Caco-2 (cell line): ENCODE measurements around the gene CISH. TPM values are rescaled to one million over a fixed set of nuclear protein-coding genes. Genes with fewer than 3 reads are reported as not detected.

Experiments used
- BruUV-seq: library from RNA; stranded (reverse); fragments of 400-500 nt; replicated peaks from 2 replicates; lab custom pipeline; 2021; lab: Mats Ljungman, UMichigan
- CTCF ChIA-PET: fragments of 300-600 bp; sonication (Branson Sonifier 250); formaldehyde crosslinking; loops from one replicate; lab custom pipeline; 2022; ENCODE audit warnings: antibody characterized with exemption; lab: Charles Lee
- POLR2A ChIA-PET: fragments of 300-600 bp; sonication (Branson Sonifier 250); formaldehyde crosslinking; loops from one replicate; lab custom pipeline; 2022; ENCODE audit warnings: antibody characterized with exemption; lab: Charles Lee
- DNase-seq, 2 experiments: peaks; one replicate each; pipeline versions ENCODE4 v3.0.0 to v3.0.0-alpha.2; 2020 to 2022
- H3K27me3 ChIP-seq: replicated peaks from 2 replicates; pipeline ENCODE4 v1.6.0; 2011; ENCODE audit warnings: low read length; ENCODE audit not compliant: control insufficient read depth, insufficient read depth
- H3K36me3 ChIP-seq: 2 replicates; pipeline ENCODE4 v1.5.1; 2011; ENCODE audit warnings: low read length; ENCODE audit not compliant: control insufficient read depth, insufficient read depth
- H3K4me1 ChIP-seq: fragments of 250-450 bp; sonication (Bioruptor Pico); 2 replicates; pipeline ENCODE4 v1.5.1; 2020; ENCODE audit warnings: mild to moderate bottlenecking
- H3K4me3 ChIP-seq: 2 replicates; pipeline ENCODE4 v1.5.1; 2011; ENCODE audit warnings: low read depth, mild to moderate bottlenecking, control low read depth, low read length
- H3K9me3 ChIP-seq: fragments of 250-450 bp; sonication (Bioruptor Pico); 2 replicates; pipeline ENCODE4 v1.5.1; 2020; ENCODE audit warnings: mild to moderate bottlenecking, moderate library complexity
- H3K27ac Mint-ChIP-seq: one replicate; pipeline ENCODE4 v1.8.0; 2022; ENCODE audit warnings: mixed read lengths; ENCODE audit not compliant: unreplicated experiment
- H3K27me3 Mint-ChIP-seq: one replicate; pipeline ENCODE4 v1.8.0; 2022; ENCODE audit warnings: mixed read lengths; ENCODE audit not compliant: insufficient read depth, unreplicated experiment
- H3K36me3 Mint-ChIP-seq: one replicate; pipeline ENCODE4 v1.8.0; 2022; ENCODE audit warnings: mild to moderate bottlenecking, mixed read lengths; ENCODE audit not compliant: insufficient read depth, unreplicated experiment
- H3K4me1 Mint-ChIP-seq: one replicate; pipeline ENCODE4 v1.8.0; 2022; ENCODE audit warnings: low read depth, mixed read lengths; ENCODE audit not compliant: unreplicated experiment
- H3K4me3 Mint-ChIP-seq: one replicate; pipeline ENCODE4 v1.8.0; 2022; ENCODE audit warnings: mild to moderate bottlenecking, moderate library complexity, mixed read lengths; ENCODE audit not compliant: unreplicated experiment
- H3K9me3 Mint-ChIP-seq: one replicate; pipeline ENCODE4 v1.8.0; 2022; ENCODE audit warnings: mixed read lengths; ENCODE audit not compliant: unreplicated experiment
- CTCF ChIP-seq, 2 experiments: fragments of 200-600 bp in 1 of 2; IDR thresholded peaks; 1 replicate in 1 of 2; 2 replicates in 1 of 2; pipeline versions ENCODE4 v1.5.1 to v1.8.0; 2011 to 2022; ENCODE audit warnings: antibody characterized with exemption in 1 of 2, control low read depth in 1 of 2, inconsistent platforms in 1 of 2, low read depth in 1 of 2, low read length in 1 of 2, mild to moderate bottlenecking in 1 of 2, moderate library complexity in 1 of 2; ENCODE audit not compliant: insufficient read depth in 1 of 2, severe bottlenecking in 1 of 2, unreplicated experiment in 1 of 2
- intact Hi-C: fragments of 100-400 bp; cut with micrococcal nuclease; formaldehyde crosslinking; loops from one replicate; pipeline ENCODE4 v1.10.0; 2022; ENCODE audit not compliant: unreplicated experiment
- total RNA-seq: library from RNA; stranded (reverse); gene quantifications from 2 replicates; pipeline ENCODE4 v1.2.3, GENCODE V29; 2022

CISH gene
- total RNA-seq, 1 experiment from 2014 or later = 2.9 TPM

- POLR2A ChIA-PET = no interaction called here
- BruUV-seq = no TSS peak
- no peaks in the 10 kb centered on the region for H3K36me3 ChIP-seq
These were observed 30.8 kb upstream of the CISH start for GRCh38 chr3:50642382-50642781.

GRCh38 chr3:50639055-50639494 lies 27.5 kb upstream of the CISH start:
- no peaks in the 10 kb centered on the region for H3K27me3 ChIP-seq
- no peaks in the 10 kb centered on the region for H3K4me1 ChIP-seq
- BruUV-seq = no TSS peak
- TF ChIP-seq CTCF (IDR thresholded peaks at IDR 0.05; ENCODE audit: insufficient read depth in 1 of 2, low read depth in 1 of 2, low read length in 1 of 2, severe bottlenecking in 1 of 2, unreplicated experiment in 1 of 2) = no peak
- no peak for DNase-seq
- ChIA-PET POLR2A (no interaction called here), CTCF (no interaction called here)
- Mint-ChIP-seq H3K27me3 (no peaks in the 10 kb centered on the region), H3K4me3 (no peak overlapping the region), H3K36me3 (no peaks in the 10 kb centered on the region), H3K4me1 (no peaks in the 10 kb centered on the region), H3K9me3 (no peaks in the 10 kb centered on the region), H3K27ac (no peak overlapping the region)
- intact Hi-C loops = no loop called here
- no peaks in the 10 kb centered on the region for H3K36me3 ChIP-seq
- no peak overlapping the region for H3K4me3 ChIP-seq
- no peaks in the 10 kb centered on the region for H3K9me3 ChIP-seq

More at GRCh38 chr3:50642382-50642781, 30.8 kb upstream of the CISH start:
- CTCF ChIA-PET = no interaction called here
- no peak for DNase-seq
- Mint-ChIP-seq H3K4me1 (no peaks in the 10 kb centered on the region), H3K27ac (no peak overlapping the region), H3K9me3 (no peaks in the 10 kb centered on the region), H3K36me3 (peaks cover 5% of the 10 kb centered on the region), H3K4me3 (no peak overlapping the region), H3K27me3 (no peaks in the 10 kb centered on the region)
- Histone ChIP-seq H3K9me3 (no peaks in the 10 kb centered on the region), H3K27me3 (no peaks in the 10 kb centered on the region), H3K4me3 (no peak overlapping the region), H3K4me1 (no peaks in the 10 kb centered on the region)
- intact Hi-C loops = no loop called here
- no peak for TF ChIP-seq CTCF (IDR thresholded peaks at IDR 0.05; ENCODE audit: insufficient read depth in 1 of 2, low read depth in 1 of 2, low read length in 1 of 2, severe bottlenecking in 1 of 2, unreplicated experiment in 1 of 2)

DNA sequence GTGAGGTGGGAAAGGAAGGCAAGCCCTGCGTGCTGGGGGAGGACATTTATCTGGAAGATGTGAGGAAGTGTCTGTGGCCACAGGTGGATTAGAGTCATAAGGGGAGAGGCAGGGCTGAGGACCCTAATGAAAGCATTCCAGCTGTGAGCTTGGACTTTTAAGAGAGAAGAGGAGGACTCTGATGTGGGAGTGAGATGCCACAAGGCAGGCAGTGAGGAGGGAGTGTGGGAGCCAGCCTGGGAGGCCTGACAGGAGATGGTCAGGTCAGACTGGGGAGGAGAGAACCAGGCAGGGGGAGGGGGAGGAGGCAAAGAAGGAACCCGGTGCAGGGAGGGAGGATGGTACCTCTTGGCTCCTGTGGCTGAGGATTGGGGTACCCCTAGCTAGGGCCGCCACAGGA lies 26.4 kb upstream of the CISH start:
- DNase-seq = no peak
- H3K36me3 ChIP-seq = no peaks in the 10 kb centered on the region
- ChIA-PET CTCF (no interaction called here), POLR2A (interaction anchor here (0.6 kb wide), 1 partner anchor 38 kb away, joined by 4 read pairs; no protein-coding TSS in a partner anchor)
- Mint-ChIP-seq H3K4me1 (no peaks in the 10 kb centered on the region), H3K4me3 (no peak overlapping the region), H3K27ac (no peak overlapping the region), H3K27me3 (no peaks in the 10 kb centered on the region), H3K9me3 (no peaks in the 10 kb centered on the region), H3K36me3 (no peaks in the 10 kb centered on the region)
- H3K27me3 ChIP-seq = no peaks in the 10 kb centered on the region
- H3K4me3 ChIP-seq = no peak overlapping the region
- H3K4me1 ChIP-seq = no peaks in the 10 kb centered on the region
- no TSS peak for BruUV-seq
- no peaks in the 10 kb centered on the region for H3K9me3 ChIP-seq
- intact Hi-C loops = no loop called here
- no peak for TF ChIP-seq CTCF (IDR thresholded peaks at IDR 0.05; ENCODE audit: insufficient read depth in 1 of 2, low read depth in 1 of 2, low read length in 1 of 2, severe bottlenecking in 1 of 2, unreplicated experiment in 1 of 2)
